ENCODE results near the gene RABGAP1L. TPM values are rescaled to one million over a fixed set of nuclear protein-coding genes. Genes with fewer than 3 reads are reported as not detected.

RABGAP1L gene
- total RNA-seq, 2 experiments from 2014 or later, result 38.2 to 44.2 TPM

- H3K4me3 Mint-ChIP-seq, result no peak overlapping the region
- POLR2A ChIA-PET, result no interaction called here
- no peak for DNase-seq
- no peak overlapping the region for H3K27ac Mint-ChIP-seq
- peaks cover 7% of the 10 kb centered on the region for H3K36me3 Mint-ChIP-seq (ENCODE audit: low read depth)
- CTCF ChIA-PET, result interaction anchor here (1.0 kb wide), 1 partner anchor 27 kb away, joined by 3 read pairs; no protein-coding TSS in a partner anchor
- H3K9me3 Mint-ChIP-seq (ENCODE audit: insufficient read depth), result no peaks in the 10 kb centered on the region
- peaks cover 20% of the 10 kb centered on the region for H3K4me1 Mint-ChIP-seq (ENCODE audit: low read depth)
- no peaks in the 10 kb centered on the region for H3K27me3 Mint-ChIP-seq (ENCODE audit: low read depth)
- no peak for ATAC-seq
Observed at GRCh38 chr1:174956086-174956485, 796.8 kb downstream of the RABGAP1L start.

GRCh38 chr1:174956976-174957375 lies 797.7 kb downstream of the RABGAP1L start:
- CTCF ChIA-PET, result interaction anchor here (1.0 to 1.2 kb wide), 4 partner anchors 18 to 42 kb away, joined by 3 read pairs; no protein-coding TSS in a partner anchor
- H3K4me1 Mint-ChIP-seq (ENCODE audit: low read depth), result peaks cover 20% of the 10 kb centered on the region
- peaks cover 7% of the 10 kb centered on the region for H3K36me3 Mint-ChIP-seq (ENCODE audit: low read depth)
- H3K9me3 Mint-ChIP-seq (ENCODE audit: insufficient read depth), result no peaks in the 10 kb centered on the region
- ATAC-seq, result no peak
- no peak overlapping the region for H3K27ac Mint-ChIP-seq
- no peak for DNase-seq
- POLR2A ChIA-PET, result no interaction called here
- H3K4me3 Mint-ChIP-seq, result no peak overlapping the region
- H3K27me3 Mint-ChIP-seq (ENCODE audit: low read depth), result no peaks in the 10 kb centered on the region

- H3K4me3 Mint-ChIP-seq, result peak overlapping the region; percentile 49
- peak; percentile 67 for ATAC-seq
Observed at GRCh38 chr1:174957829-174958228, 798.5 kb downstream of the RABGAP1L start.

GRCh38 chr1:174958396-174958795 lies 799.1 kb downstream of the RABGAP1L start:
- H3K27me3 Mint-ChIP-seq (ENCODE audit: low read depth), result no peaks in the 10 kb centered on the region
- ATAC-seq, result no peak
- ChIA-PET POLR2A (no interaction called here), CTCF (interaction anchor here (0.9 to 1.6 kb wide), 6 partner anchors 13 to 41 kb away, joined by 3 to 6 read pairs (median 3); partner anchors contain the start of gene CACYBP)
- H3K9me3 Mint-ChIP-seq (ENCODE audit: insufficient read depth), result no peaks in the 10 kb centered on the region
- no peak overlapping the region for H3K27ac Mint-ChIP-seq
- H3K4me3 Mint-ChIP-seq, result no peak overlapping the region
- no peak for DNase-seq
- peaks cover 7% of the 10 kb centered on the region for H3K36me3 Mint-ChIP-seq (ENCODE audit: low read depth)
- peaks cover 24% of the 10 kb centered on the region for H3K4me1 Mint-ChIP-seq (ENCODE audit: low read depth)

More at GRCh38 chr1:174957829-174958228, 798.5 kb downstream of the RABGAP1L start:
- Mint-ChIP-seq H3K27me3 (ENCODE audit: low read depth) (no peaks in the 10 kb centered on the region), H3K36me3 (ENCODE audit: low read depth) (peaks cover 7% of the 10 kb centered on the region), H3K27ac (peak overlapping the region; percentile 75), H3K9me3 (ENCODE audit: insufficient read depth) (no peaks in the 10 kb centered on the region), H3K4me1 (ENCODE audit: low read depth) (peaks cover 20% of the 10 kb centered on the region)
- ChIA-PET CTCF (interaction anchor here (0.9 to 1.6 kb wide), 5 partner anchors 14 to 41 kb away, joined by 3 to 6 read pairs (median 3); no protein-coding TSS in a partner anchor), POLR2A (interaction anchor here (0.6 kb wide), 1 partner anchor 36 kb away, joined by 3 read pairs; no protein-coding TSS in a partner anchor)
- no peak for DNase-seq

GRCh38 chr1:174960362-174960761 lies 801.0 kb downstream of the RABGAP1L start:
- peaks cover 39% of the 10 kb centered on the region for H3K4me1 Mint-ChIP-seq (ENCODE audit: low read depth)
- H3K27me3 Mint-ChIP-seq (ENCODE audit: low read depth), result no peaks in the 10 kb centered on the region
- no peak overlapping the region for H3K27ac Mint-ChIP-seq
- DNase-seq (no peak), ATAC-seq (no peak)
- CTCF ChIA-PET, result interaction anchor here (12.6 kb wide), 1 partner anchor 22 kb away, joined by 146 read pairs; no protein-coding TSS in a partner anchor
- H3K36me3 Mint-ChIP-seq (ENCODE audit: low read depth), result peaks cover 11% of the 10 kb centered on the region
- H3K9me3 Mint-ChIP-seq (ENCODE audit: insufficient read depth), result no peaks in the 10 kb centered on the region
- POLR2A ChIA-PET, result no interaction called here
- H3K4me3 Mint-ChIP-seq, result no peak overlapping the region

- no peak overlapping the region for H3K4me3 Mint-ChIP-seq
- no peaks in the 10 kb centered on the region for H3K9me3 Mint-ChIP-seq (ENCODE audit: insufficient read depth)
- DNase-seq (no peak), ATAC-seq (no peak)
- H3K4me1 Mint-ChIP-seq (ENCODE audit: low read depth), result peaks cover 52% of the 10 kb centered on the region
- ChIA-PET POLR2A (interaction anchor here (1.0 to 3.0 kb wide), 3 partner anchors 9 to 164 kb away, joined by 3 to 14 read pairs (median 9); partner anchors contain the start of gene CACYBP), CTCF (interaction anchor here (0.9 to 12.6 kb wide), 4 partner anchors 14 to 36 kb away, joined by 3 to 146 read pairs (median 20); partner anchors contain the start of gene CACYBP)
- H3K36me3 Mint-ChIP-seq (ENCODE audit: low read depth), result peaks cover 3% of the 10 kb centered on the region
- no peak overlapping the region for H3K27ac Mint-ChIP-seq
- no peaks in the 10 kb centered on the region for H3K27me3 Mint-ChIP-seq (ENCODE audit: low read depth)
Observed at GRCh38 chr1:174963529-174964125, 804.3 kb downstream of the RABGAP1L start.

GRCh38 chr1:174964261-174964971 lies 805.1 kb downstream of the RABGAP1L start:
- peaks cover 3% of the 10 kb centered on the region for H3K36me3 Mint-ChIP-seq (ENCODE audit: low read depth)
- POLR2A ChIA-PET, result interaction anchor here (1.0 to 7.5 kb wide), 4 partner anchors 10 to 165 kb away, joined by 3 to 69 read pairs (median 12); partner anchors contain the start of gene CACYBP
- H3K9me3 Mint-ChIP-seq (ENCODE audit: insufficient read depth), result no peaks in the 10 kb centered on the region
- DNase-seq (peak; percentile 37), ATAC-seq (peak; percentile 57)
- H3K27me3 Mint-ChIP-seq (ENCODE audit: low read depth), result no peaks in the 10 kb centered on the region
- H3K4me3 Mint-ChIP-seq, result peak overlapping the region; percentile 72
- peaks cover 60% of the 10 kb centered on the region for H3K4me1 Mint-ChIP-seq (ENCODE audit: low read depth)
- CTCF ChIA-PET, result interaction anchor here (0.9 to 12.6 kb wide), 4 partner anchors 15 to 35 kb away, joined by 3 to 146 read pairs (median 20); partner anchors contain the start of gene CACYBP
- H3K27ac Mint-ChIP-seq, result peak overlapping the region; percentile 93

- DNase-seq (peak; percentile 24), ATAC-seq (peak; percentile 22)
- Mint-ChIP-seq H3K9me3 (ENCODE audit: insufficient read depth) (no peaks in the 10 kb centered on the region), H3K27me3 (ENCODE audit: low read depth) (no peaks in the 10 kb centered on the region), H3K4me3 (peak overlapping the region; percentile 72), H3K27ac (peak overlapping the region; percentile 93), H3K4me1 (ENCODE audit: low read depth) (peaks cover 66% of the 10 kb centered on the region), H3K36me3 (ENCODE audit: low read depth) (peaks cover 6% of the 10 kb centered on the region)
- ChIA-PET POLR2A (interaction anchor here (0.9 to 7.5 kb wide), 4 partner anchors 11 to 165 kb away, joined by 3 to 69 read pairs (median 8); partner anchors contain the start of gene CACYBP), CTCF (interaction anchor here (1.2 to 12.6 kb wide), 4 partner anchors 16 to 34 kb away, joined by 3 to 146 read pairs (median 20); partner anchors contain the start of gene CACYBP)
Observed at GRCh38 chr1:174964972-174965361, 805.6 kb downstream of the RABGAP1L start.

- Mint-ChIP-seq H3K36me3 (ENCODE audit: low read depth) (peaks cover 9% of the 10 kb centered on the region), H3K4me1 (ENCODE audit: low read depth) (peaks cover 71% of the 10 kb centered on the region), H3K27me3 (ENCODE audit: low read depth) (no peaks in the 10 kb centered on the region), H3K4me3 (peak overlapping the region; percentile 72), H3K27ac (peak overlapping the region; percentile 93), H3K9me3 (ENCODE audit: insufficient read depth) (no peaks in the 10 kb centered on the region)
- POLR2A ChIA-PET, result interaction anchor here (0.8 to 7.5 kb wide), 5 partner anchors 13 to 166 kb away, joined by 3 to 69 read pairs (median 3); partner anchors contain the start of gene CACYBP
- no peak for ATAC-seq
- CTCF ChIA-PET, result interaction anchor here (0.6 to 12.6 kb wide), 6 partner anchors 17 to 166 kb away, joined by 3 to 146 read pairs (median 5); partner anchors contain the start of gene CACYBP
- peak; percentile 31 for DNase-seq
Observed at GRCh38 chr1:174965362-174966007, 806.2 kb downstream of the RABGAP1L start.

- H3K27me3 Mint-ChIP-seq (ENCODE audit: low read depth), result no peaks in the 10 kb centered on the region
- peaks cover 9% of the 10 kb centered on the region for H3K36me3 Mint-ChIP-seq (ENCODE audit: low read depth)
- ChIA-PET CTCF (interaction anchor here (0.6 to 12.6 kb wide), 6 partner anchors 16 to 166 kb away, joined by 3 to 146 read pairs (median 5); partner anchors contain the start of gene CACYBP), POLR2A (interaction anchor here (0.8 to 7.5 kb wide), 6 partner anchors 12 to 167 kb away, joined by 3 to 69 read pairs (median 4); partner anchors contain the start of genes CACYBP and MRPS14)
- DNase-seq, result no peak
- H3K27ac Mint-ChIP-seq, result peak overlapping the region; percentile 93
- H3K4me1 Mint-ChIP-seq (ENCODE audit: low read depth), result peaks cover 72% of the 10 kb centered on the region
- ATAC-seq, result no peak
- peak overlapping the region; percentile 72 for H3K4me3 Mint-ChIP-seq
- H3K9me3 Mint-ChIP-seq (ENCODE audit: insufficient read depth), result no peaks in the 10 kb centered on the region
Observed at GRCh38 chr1:174966008-174966572, 806.8 kb downstream of the RABGAP1L start.

Data from activated CD8-positive, alpha-beta T cell treated with anti-CD3 and anti-CD28 coated beads, Interleukin-2, amount 10 ng/mL, durations not matched to agents 7 days and 5 days (primary cell).